IMR-90 (cell line): ENCODE data around the gene GGACT. TPM values are rescaled to one million over a fixed set of nuclear protein-coding genes. Genes with fewer than 3 reads are reported as not detected.

Source experiments
- ATAC-seq: fragments of 200-7000 bp; cut with Tn5 transposase; 2 replicates; pipeline ENCODE4 v1.9.1; 2020; ENCODE audit warnings: low read depth, mild to moderate bottlenecking, moderate library complexity
- BruUV-seq: library from RNA; stranded (reverse); fragments of 400-500 nt; replicated peaks from 2 replicates; lab custom pipeline; 2021; lab: Mats Ljungman, UMichigan
- CTCF ChIA-PET: fragments of 300-600 bp; formaldehyde crosslinking; extraction: SDS; loops from one replicate; lab custom pipeline; 2021; ENCODE audit warnings: antibody characterized with exemption; lab: Yijun Ruan, JAX
- POLR2A ChIA-PET: fragments of 300-600 bp; sonication (Branson Sonifier 250); formaldehyde crosslinking; loops from one replicate; lab custom pipeline; 2022; ENCODE audit warnings: antibody characterized with exemption; ENCODE audit not compliant: unreplicated experiment; lab: Charles Lee
- DNase-seq: peaks from one replicate; pipeline ENCODE4 v3.0.0; 2013
- H2AFZ ChIP-seq: replicated peaks from 2 replicates; pipeline ENCODE3; 2013; ENCODE audit warnings: low read length, mild to moderate bottlenecking; ENCODE audit not compliant: poor library complexity
- H2AK5ac ChIP-seq: 2 replicates; pipeline ENCODE4 v1.6.1; 2013; ENCODE audit warnings: low read depth, low read length, inconsistent platforms
- H2AK9ac ChIP-seq: replicated peaks from 2 replicates; pipeline ENCODE3; 2013; ENCODE audit warnings: mild to moderate bottlenecking, low read depth, low read length, moderate library complexity; ENCODE audit not compliant: poor library complexity
- H2BK120ac ChIP-seq: 2 replicates; pipeline ENCODE4 v1.6.1; 2013; ENCODE audit warnings: low read depth, low read length, inconsistent platforms
- H2BK15ac ChIP-seq: 3 replicates; pipeline ENCODE4 v1.6.1; 2013; ENCODE audit warnings: low read depth, low read length, inconsistent platforms
- H2BK20ac ChIP-seq: 2 replicates; pipeline ENCODE4 v1.6.1; 2013; ENCODE audit warnings: low read depth, mild to moderate bottlenecking, inconsistent platforms, low read length, moderate library complexity
- H2BK5ac ChIP-seq: 2 replicates; pipeline ENCODE4 v1.6.1; 2013; ENCODE audit warnings: mild to moderate bottlenecking, low read depth, low read length, inconsistent platforms; ENCODE audit not compliant: poor library complexity, severe bottlenecking
- H3K14ac ChIP-seq: replicated peaks from 2 replicates; pipeline ENCODE4 v1.6.1; 2013; ENCODE audit warnings: low read depth, low read length, inconsistent platforms
- H3K18ac ChIP-seq: 2 replicates; pipeline ENCODE4 v1.6.1; 2013; ENCODE audit warnings: low read depth, low read length, control low read depth
- H3K23ac ChIP-seq: 2 replicates; pipeline ENCODE4 v1.6.1; 2013; ENCODE audit warnings: low read depth, low read length, inconsistent platforms
- H3K27ac ChIP-seq: 2 replicates; pipeline ENCODE4 v1.5.1; 2013; ENCODE audit warnings: mild to moderate bottlenecking, control low read depth, low read length; ENCODE audit not compliant: insufficient read depth
- H3K27me3 ChIP-seq: 2 replicates; pipeline ENCODE4 v1.6.1; 2013; ENCODE audit warnings: low read length; ENCODE audit not compliant: control insufficient read depth, insufficient read depth
- H3K36me3 ChIP-seq: 2 replicates; pipeline ENCODE4 v1.6.1; 2013; ENCODE audit warnings: low read length, mixed read lengths; ENCODE audit not compliant: control insufficient read depth, insufficient read depth
- H3K4ac ChIP-seq: 2 replicates; pipeline ENCODE4 v1.6.1; 2013; ENCODE audit warnings: low read depth, low read length, inconsistent platforms
- H3K4me1 ChIP-seq: 2 replicates; pipeline ENCODE4 v1.6.1; 2013; ENCODE audit warnings: low read length, mixed read lengths; ENCODE audit not compliant: control insufficient read depth, insufficient read depth
- H3K4me2 ChIP-seq: 2 replicates; pipeline ENCODE4 v1.6.1; 2013; ENCODE audit warnings: low read depth, mild to moderate bottlenecking, control low read depth, low read length, moderate library complexity
- H3K4me3 ChIP-seq: 2 replicates; pipeline ENCODE4 v1.5.1; 2013; ENCODE audit warnings: low read depth, mild to moderate bottlenecking, control low read depth, low read length, moderate library complexity; ENCODE audit not compliant: insufficient read depth
- H3K56ac ChIP-seq: 2 replicates; pipeline ENCODE4 v1.6.1; 2013; ENCODE audit warnings: low read length, inconsistent platforms; ENCODE audit not compliant: insufficient read depth; ENCODE audit errors: extremely low read depth
- H3K79me1 ChIP-seq, 2 experiments: 2 replicates each; pipeline ENCODE4 v1.6.1; 2013; ENCODE audit warnings: low read length in 2 of 2, inconsistent platforms in 1 of 2, low read depth in 1 of 2
- H3K9ac ChIP-seq: 2 replicates; pipeline ENCODE4 v1.6.1; 2013; ENCODE audit warnings: low read depth, low read length, control low read depth
- H3K9me1 ChIP-seq: 2 replicates; pipeline ENCODE4 v1.6.1; 2013; ENCODE audit warnings: low read length, inconsistent platforms; ENCODE audit not compliant: insufficient read depth
- H3K9me3 ChIP-seq: 2 replicates; pipeline ENCODE4 v1.6.1; 2013; ENCODE audit warnings: low read length; ENCODE audit not compliant: control insufficient read depth, insufficient read depth
- H4K20me1 ChIP-seq: 2 replicates; pipeline ENCODE4 v1.6.1; 2013; ENCODE audit warnings: low read length, inconsistent platforms; ENCODE audit not compliant: insufficient read depth
- H4K5ac ChIP-seq: 2 replicates; pipeline ENCODE4 v1.6.1; 2013; ENCODE audit warnings: mild to moderate bottlenecking, low read depth, low read length, control low read depth
- H4K8ac ChIP-seq, 2 experiments: 2 replicates each; pipeline ENCODE4 v1.6.1; 2013; ENCODE audit warnings: low read depth in 2 of 2, low read length in 2 of 2, control low read depth in 1 of 2, inconsistent platforms in 1 of 2
- H4K91ac ChIP-seq: 2 replicates; pipeline ENCODE4 v1.6.1; 2013; ENCODE audit warnings: low read depth, low read length, inconsistent platforms; ENCODE audit not compliant: insufficient read depth
- FOS ChIP-seq: fragments of 150-350 bp; IDR thresholded peaks from 2 replicates; pipeline ENCODE4 v1.6.1; 2016; ENCODE audit warnings: low read depth, low read length
- MAFK ChIP-seq: IDR thresholded peaks from 2 replicates; pipeline ENCODE4 v1.6.1; 2012; ENCODE audit warnings: low read depth, low read length, improper control_type of control experiment
- MAZ ChIP-seq: IDR thresholded peaks from 2 replicates; pipeline ENCODE4 v1.6.1; 2012; ENCODE audit warnings: low read depth, mild to moderate bottlenecking, low read length, improper control_type of control experiment, moderate library complexity, borderline replicate concordance
- MXI1 ChIP-seq: IDR thresholded peaks from 2 replicates; pipeline ENCODE4 v1.6.1; 2012; ENCODE audit warnings: low read depth, mild to moderate bottlenecking, low read length, moderate library complexity, borderline replicate concordance
- RCOR1 ChIP-seq: IDR thresholded peaks from 2 replicates; pipeline ENCODE4 v1.6.1; 2012; ENCODE audit warnings: mild to moderate bottlenecking, low read length, improper control_type of control experiment; ENCODE audit not compliant: insufficient replicate concordance
- WGBS, 2 experiments: methylation state at CpG; one replicate each; pipeline versions ENCODE4 v1.1.5 to v1.1.7; 2013; ENCODE audit warnings: missing lambda C conversion rate in 2 of 2; ENCODE audit not compliant: insufficient read length in 1 of 2; ENCODE audit errors: extremely low coverage in 2 of 2; 5-methylcytosine and 5-hydroxymethylcytosine counted together
- dilution Hi-C: fragments of 300-500 bp; cut with HindIII; formaldehyde crosslinking; loops from one replicate; pipeline ENCODE4 v1.14.3; 2018; ENCODE audit warnings: low sequenced_read_pairs; ENCODE audit not compliant: unreplicated experiment
- in situ Hi-C: fragments of 300-500 bp; cut with MboI; formaldehyde crosslinking; loops from 3 replicates; pipeline ENCODE4 v1.14.3; 2019; ENCODE audit warnings: low sequenced_read_pairs, inconsistent platforms, mixed read lengths
- intact Hi-C: fragments of 100-400 bp; cut with micrococcal nuclease; formaldehyde crosslinking; loops from 2 replicates; pipeline ENCODE4 v1.10.0; 2022
- polyA plus RNA-seq, 3 experiments: library from polyadenylated mRNA; depleted of rRNA; stranded (reverse); fragments of >200 nt; gene quantifications; 2 replicates each; pipeline ENCODE4 v1.2.3, GENCODE V29; 2012; ENCODE audit warnings: low replicate concordance in 1 of 3
- total RNA-seq: library from RNA; depleted of rRNA; stranded (reverse); fragments of >200 nt; gene quantifications from 2 replicates; pipeline ENCODE4 v1.2.3, GENCODE V29; 2012

Gene GGACT
- total and polyA plus RNA-seq, 2 of the 4 experiments (the other 2 are of a cell fraction), result 2.0 to 2.6 TPM

- POLR2A ChIA-PET, result no interaction called here
- peaks cover 4% of the 10 kb centered on the region for H3K4me1 ChIP-seq
- H3K27ac ChIP-seq, result no peak overlapping the region
- peaks cover 3% of the 10 kb centered on the region; the same call in 1 of the 2 replicates for H3K9me1 ChIP-seq
- no peaks in the 10 kb centered on the region for H3K79me1 ChIP-seq
- no peak overlapping the region for H2BK120ac ChIP-seq
- no peak for ATAC-seq
- no peak overlapping the region for H3K18ac ChIP-seq
- no peak overlapping the region for H3K4me2 ChIP-seq
- no peak for DNase-seq
- dilution Hi-C loops, result no loop called here
- CTCF ChIA-PET, result no interaction called here
- no TSS peak for BruUV-seq
- H2AFZ ChIP-seq, result no peak overlapping the region
- TF ChIP-seq MAZ, result no peak
- no peak for TF ChIP-seq FOS
- no peak for TF ChIP-seq RCOR1
- TF ChIP-seq MAFK, result no peak
- TF ChIP-seq MXI1, result no peak
- no peak overlapping the region for H3K4me3 ChIP-seq
- H4K91ac ChIP-seq, result no peak overlapping the region
- H3K27me3 ChIP-seq, result no peaks in the 10 kb centered on the region
- WGBS, 2 experiments, result 96% methylated on average over 5 of the region's 15 CpGs; no CpG with 5 or more reads in 1 of the 2 experiments
- H3K9me3 ChIP-seq, result no peaks in the 10 kb centered on the region
- no peak overlapping the region for H2BK5ac ChIP-seq
- H3K56ac ChIP-seq, result no peak overlapping the region
- H3K14ac ChIP-seq, result no peak overlapping the region
- H3K23ac ChIP-seq, result no peak overlapping the region
- no peak overlapping the region for H2BK15ac ChIP-seq
- no peak overlapping the region for H3K4ac ChIP-seq
- H2AK5ac ChIP-seq, result no peak overlapping the region
- H2AK9ac ChIP-seq, result no peak overlapping the region
- H3K9ac ChIP-seq, result no peak overlapping the region
- intact Hi-C loops, result no loop called here
- no peak overlapping the region for H4K5ac ChIP-seq
- H4K20me1 ChIP-seq, result no peaks in the 10 kb centered on the region
- no peaks in the 10 kb centered on the region for H3K36me3 ChIP-seq
- no peak overlapping the region for H2BK20ac ChIP-seq
- in situ Hi-C loops, result loop anchor here (10.0 kb wide), 1 partner anchor 261 kb away; no protein-coding TSS in a partner anchor
- no peak overlapping the region for H4K8ac ChIP-seq
These were observed 82.4 kb downstream of the GGACT start for GRCh38 chr13:100506154-100506553.
